H1 (cell line): ENCODE results near the gene ATR. TPM values are rescaled to one million over a fixed set of nuclear protein-coding genes. Genes with fewer than 3 reads are reported as not detected.

ENCODE experiments used
- CTCF ChIA-PET: fragments of 300-600 bp; sonication (Branson Sonifier 250); formaldehyde crosslinking; loops from one replicate; lab custom pipeline; 2021; ENCODE audit not compliant: partially characterized antibody; lab: Charles Lee
- POLR2A ChIA-PET: fragments of 300-600 bp; sonication (Branson Sonifier 250); formaldehyde crosslinking; loops from one replicate; lab custom pipeline; 2021; ENCODE audit warnings: inconsistent platforms; ENCODE audit not compliant: partially characterized antibody; lab: Charles Lee
- DNase-seq, 2 experiments: peaks; one replicate each; pipeline versions ENCODE4 v3.0.0 to v3.0.0-alpha.2; 2010 to 2022; ENCODE audit warnings: low spot score in 2 of 2, low read depth in 1 of 2, mixed read lengths in 1 of 2
- FAIRE-seq: peaks from 2 replicates; lab custom pipeline; 2011; peaks lifted over from hg19 to GRCh38; lab: Jason Lieb, UNC
- H2AFZ ChIP-seq: 2 replicates; pipeline ENCODE4 v1.8.1; 2012; ENCODE audit warnings: low read length, inconsistent platforms
- H2AK5ac ChIP-seq: 2 replicates; pipeline ENCODE4 v1.6.1; 2013; ENCODE audit warnings: low read depth, low read length
- H2BK120ac ChIP-seq: replicated peaks from 2 replicates; pipeline ENCODE3; 2013; ENCODE audit warnings: low read depth, low read length, inconsistent platforms
- H2BK12ac ChIP-seq: 2 replicates; pipeline ENCODE4 v1.6.1; 2013; ENCODE audit warnings: low read depth, low read length
- H2BK15ac ChIP-seq: 2 replicates; pipeline ENCODE4 v1.6.1; 2013; ENCODE audit warnings: low read length
- H2BK20ac ChIP-seq: 2 replicates; pipeline ENCODE4 v1.6.1; 2013; ENCODE audit warnings: low read length
- H2BK5ac ChIP-seq: 2 replicates; pipeline ENCODE4 v1.6.1; 2013; ENCODE audit warnings: low read depth, low read length
- H3K14ac ChIP-seq: 2 replicates; pipeline ENCODE4 v1.6.1; 2013; ENCODE audit warnings: inconsistent platforms; ENCODE audit not compliant: insufficient read length
- H3K18ac ChIP-seq: 2 replicates; pipeline ENCODE4 v1.6.1; 2013; ENCODE audit warnings: low read length; ENCODE audit errors: extremely low read depth
- H3K23ac ChIP-seq: 2 replicates; pipeline ENCODE4 v1.6.1; 2013; ENCODE audit warnings: inconsistent platforms; ENCODE audit not compliant: insufficient read length
- H3K23me2 ChIP-seq: 2 replicates; pipeline ENCODE4 v1.6.1; 2013; ENCODE audit warnings: low read depth, low read length
- H3K27ac ChIP-seq: 2 replicates; pipeline ENCODE4 v1.6.1; 2011; ENCODE audit warnings: low read depth, low read length, inconsistent platforms
- H3K27me3 ChIP-seq, 4 experiments: replicated peaks in 1 of 4; 1 replicate in 1 of 4; 2 replicates in 3 of 4; pipeline versions ENCODE4 v1.6.1 to v1.8.1; 2011 to 2013; ENCODE audit warnings: low read length in 3 of 4, mild to moderate bottlenecking in 3 of 4, inconsistent platforms in 2 of 4, mixed read lengths in 2 of 4, moderate library complexity in 1 of 4; ENCODE audit not compliant: control insufficient read depth in 3 of 4, insufficient read depth in 3 of 4; ENCODE audit errors: extremely low read depth in 1 of 4
- H3K36me3 ChIP-seq, 4 experiments: 2 replicates each; pipeline versions ENCODE4 v1.6.1 to v1.8.1; 2011 to 2013; ENCODE audit warnings: mild to moderate bottlenecking in 4 of 4, low read length in 3 of 4, moderate library complexity in 2 of 4, control low read depth in 1 of 4, inconsistent platforms in 1 of 4; ENCODE audit not compliant: insufficient read depth in 4 of 4, control insufficient read depth in 2 of 4
- H3K4ac ChIP-seq: replicated peaks from 2 replicates; pipeline ENCODE3; 2013; ENCODE audit warnings: low read length, low read depth, mixed read lengths, inconsistent platforms; ENCODE audit not compliant: insufficient read length
- H3K4me1 ChIP-seq, 4 experiments: replicated peaks in 1 of 4; 1 replicate in 1 of 4; 2 replicates in 3 of 4; pipeline versions ENCODE4 v1.6.1 to v1.8.1; 2011 to 2013; ENCODE audit warnings: low read length in 3 of 4, inconsistent platforms in 2 of 4, mixed read lengths in 1 of 4; ENCODE audit not compliant: insufficient read depth in 4 of 4, control insufficient read depth in 3 of 4
- H3K4me2 ChIP-seq, 2 experiments: 2 replicates each; pipeline versions ENCODE4 v1.6.1 to v1.8.1; 2011 to 2013; ENCODE audit warnings: low read depth in 2 of 2, low read length in 2 of 2, control low read depth in 1 of 2, inconsistent platforms in 1 of 2, mild to moderate bottlenecking in 1 of 2; ENCODE audit not compliant: insufficient read depth in 1 of 2
- H3K4me3 ChIP-seq, 4 experiments: fragments of 200-600, 300-600 bp in 1 of 4; sonication (generic), shearing (Covaris generic), sonication (Bioruptor Twin) in 1 of 4; 2 replicates each; pipeline versions ENCODE4 v1.5.1 to v1.8.1; 2011 to 2016; ENCODE audit warnings: low read length in 4 of 4, low read depth in 3 of 4, control low read depth in 2 of 4, inconsistent platforms in 2 of 4, mild to moderate bottlenecking in 2 of 4, mixed read lengths in 1 of 4, moderate library complexity in 1 of 4; ENCODE audit not compliant: insufficient read depth in 2 of 4; ENCODE audit errors: extremely low read depth in 1 of 4
- H3K56ac ChIP-seq: replicated peaks from 2 replicates; pipeline ENCODE3; 2013; ENCODE audit warnings: low read depth, mild to moderate bottlenecking, mixed read lengths, low read length, inconsistent platforms; ENCODE audit not compliant: insufficient read length
- H3K79me1 ChIP-seq: 2 replicates; pipeline ENCODE4 v1.6.1; 2013; ENCODE audit warnings: low read depth, low read length, control low read depth
- H3K79me2 ChIP-seq, 2 experiments: 2 replicates each; pipeline versions ENCODE4 v1.6.1 to v1.8.1; 2012 to 2013; ENCODE audit warnings: low read length in 2 of 2, mild to moderate bottlenecking in 2 of 2, inconsistent platforms in 1 of 2; ENCODE audit not compliant: insufficient read depth in 2 of 2, control insufficient read depth in 1 of 2
- H3K9ac ChIP-seq, 4 experiments: replicated peaks in 1 of 4; 1 replicate in 1 of 4; 2 replicates in 3 of 4; pipeline versions ENCODE4 v1.6.1 to v1.8.1; 2011 to 2013; ENCODE audit warnings: low read depth in 3 of 4, low read length in 3 of 4, control low read depth in 2 of 4, mild to moderate bottlenecking in 2 of 4, moderate library complexity in 2 of 4, inconsistent platforms in 1 of 4; ENCODE audit errors: extremely low read depth in 1 of 4
- H3K9me3 ChIP-seq, 2 experiments: 2 replicates each; pipeline versions ENCODE4 v1.6.1 to v1.8.1; 2012 to 2013; ENCODE audit warnings: mild to moderate bottlenecking in 2 of 2, moderate library complexity in 2 of 2, control low read depth in 1 of 2, inconsistent platforms in 1 of 2, low read depth in 1 of 2, low read length in 1 of 2, mixed read lengths in 1 of 2; ENCODE audit not compliant: insufficient read depth in 2 of 2
- H4K20me1 ChIP-seq, 2 experiments: replicated peaks in 1 of 2; 2 replicates each; pipeline versions ENCODE3 to v1.8.1; 2011 to 2013; ENCODE audit warnings: inconsistent platforms in 2 of 2, low read length in 2 of 2, mild to moderate bottlenecking in 1 of 2; ENCODE audit not compliant: insufficient read depth in 2 of 2, control insufficient read depth in 1 of 2
- H4K5ac ChIP-seq: 2 replicates; pipeline ENCODE4 v1.6.1; 2013; ENCODE audit warnings: low read length, low read depth, mixed read lengths, inconsistent platforms; ENCODE audit not compliant: insufficient read length
- H4K8ac ChIP-seq: 2 replicates; pipeline ENCODE4 v1.8.0; 2013; ENCODE audit warnings: mild to moderate bottlenecking, moderate library complexity, low read length, inconsistent platforms; ENCODE audit not compliant: insufficient read depth; ENCODE audit errors: extremely low read depth
- H4K91ac ChIP-seq: replicated peaks from 2 replicates; pipeline ENCODE3; 2013; ENCODE audit warnings: low read length, mixed read lengths, inconsistent platforms; ENCODE audit not compliant: insufficient read length
- BACH1 ChIP-seq: IDR thresholded peaks from 2 replicates; pipeline ENCODE4 v1.6.1; 2012; ENCODE audit warnings: low read length, improper control_type of control experiment
- EGR1 ChIP-seq: IDR thresholded peaks from 2 replicates; pipeline ENCODE4 v1.6.1; 2011; ENCODE audit warnings: low read depth, low read length, borderline replicate concordance
- GTF2F1 ChIP-seq: IDR thresholded peaks from 2 replicates; pipeline ENCODE4 v1.6.1; 2012; ENCODE audit warnings: low read depth, low read length, improper control_type of control experiment, borderline replicate concordance
- HDAC2 ChIP-seq, 2 experiments: fragments of 300-600 bp in 1 of 2; sonication (generic) in 1 of 2; IDR thresholded peaks; 2 replicates each; pipeline ENCODE4 v1.6.1; 2011 to 2012; ENCODE audit warnings: low read depth in 2 of 2, low read length in 2 of 2, mild to moderate bottlenecking in 2 of 2, moderate library complexity in 2 of 2, borderline replicate concordance in 1 of 2, inconsistent platforms in 1 of 2
- HDAC6 ChIP-seq: IDR thresholded peaks from one replicate; pipeline ENCODE4 v1.7.1; 2012; ENCODE audit warnings: low read depth, mild to moderate bottlenecking, inconsistent platforms, low read length, moderate library complexity
- JUN ChIP-seq: IDR thresholded peaks from 2 replicates; pipeline ENCODE4 v1.6.1; 2011; ENCODE audit warnings: low read depth, mild to moderate bottlenecking, improper control_type of control experiment, low read length
- NRF1 ChIP-seq: IDR thresholded peaks from 2 replicates; pipeline ENCODE4 v1.6.1; 2011; ENCODE audit warnings: mild to moderate bottlenecking, low read depth, low read length, improper control_type of control experiment
- SIRT6 ChIP-seq: IDR thresholded peaks from one replicate; pipeline ENCODE4 v1.7.1; 2012; ENCODE audit warnings: low read length, inconsistent platforms
- SRF ChIP-seq: IDR thresholded peaks from 2 replicates; pipeline ENCODE4 v1.6.1; 2011; ENCODE audit warnings: mild to moderate bottlenecking, low read depth, low read length, moderate library complexity
- TAF1 ChIP-seq: IDR thresholded peaks from 2 replicates; pipeline ENCODE4 v1.6.1; 2011; ENCODE audit warnings: mild to moderate bottlenecking, low read depth, low read length
- TCF12 ChIP-seq: IDR thresholded peaks from 2 replicates; pipeline ENCODE4 v1.6.1; 2011; ENCODE audit warnings: low read depth, mild to moderate bottlenecking, low read length
- USF2 ChIP-seq: IDR thresholded peaks from 2 replicates; pipeline ENCODE4 v1.6.1; 2011; ENCODE audit warnings: low read length, improper control_type of control experiment
- WGBS, 2 experiments: shearing (Covaris generic) in 1 of 2; methylation state at CpG; one replicate each; pipeline versions ENCODE4 v1.1.6 to v1.1.7; 2013 to 2015; ENCODE audit warnings: low lambda C conversion rate in 2 of 2, mixed read lengths in 2 of 2, inconsistent platforms in 1 of 2, low coverage in 1 of 2, missing lambda C conversion rate in 1 of 2; ENCODE audit not compliant: insufficient replicate concordance in 2 of 2, insufficient coverage in 1 of 2, insufficient read length in 1 of 2; ENCODE audit errors: extremely low coverage in 1 of 2, missing lambda C conversion rate in 1 of 2; 5-methylcytosine and 5-hydroxymethylcytosine counted together
- polyA plus RNA-seq, 7 experiments: library from polyadenylated mRNA; depleted of rRNA in 3 of 7; stranded (reverse) in 5 of 7; unstranded in 2 of 7; fragments of >200 nt in 5 of 7; fragments of 200-250 nt in 2 of 7; gene quantifications; 1 replicate in 5 of 7; 2 replicates in 1 of 7; 4 replicates in 1 of 7; pipeline versions ENCODE4 v1.2.1 to v1.2.3, GENCODE V29; 2011 to 2013; ENCODE audit warnings: missing spikeins in 2 of 7, mixed read lengths in 2 of 7
- total RNA-seq: library from RNA; stranded (reverse); fragmentation: NEBNext Ultra II Directional; extraction: Animal tissue kit (Norgen Biotek cat#: 25700); gene quantifications from 2 replicates; pipeline ENCODE4 v1.2.1, GENCODE V29; 2021

Gene ATR
- total and polyA plus RNA-seq, 2 of the 8 experiments (the other 6 are each of a cell fraction or from before 2014, with no cell fraction given) = 8.4 to 23.2 TPM

DNA sequence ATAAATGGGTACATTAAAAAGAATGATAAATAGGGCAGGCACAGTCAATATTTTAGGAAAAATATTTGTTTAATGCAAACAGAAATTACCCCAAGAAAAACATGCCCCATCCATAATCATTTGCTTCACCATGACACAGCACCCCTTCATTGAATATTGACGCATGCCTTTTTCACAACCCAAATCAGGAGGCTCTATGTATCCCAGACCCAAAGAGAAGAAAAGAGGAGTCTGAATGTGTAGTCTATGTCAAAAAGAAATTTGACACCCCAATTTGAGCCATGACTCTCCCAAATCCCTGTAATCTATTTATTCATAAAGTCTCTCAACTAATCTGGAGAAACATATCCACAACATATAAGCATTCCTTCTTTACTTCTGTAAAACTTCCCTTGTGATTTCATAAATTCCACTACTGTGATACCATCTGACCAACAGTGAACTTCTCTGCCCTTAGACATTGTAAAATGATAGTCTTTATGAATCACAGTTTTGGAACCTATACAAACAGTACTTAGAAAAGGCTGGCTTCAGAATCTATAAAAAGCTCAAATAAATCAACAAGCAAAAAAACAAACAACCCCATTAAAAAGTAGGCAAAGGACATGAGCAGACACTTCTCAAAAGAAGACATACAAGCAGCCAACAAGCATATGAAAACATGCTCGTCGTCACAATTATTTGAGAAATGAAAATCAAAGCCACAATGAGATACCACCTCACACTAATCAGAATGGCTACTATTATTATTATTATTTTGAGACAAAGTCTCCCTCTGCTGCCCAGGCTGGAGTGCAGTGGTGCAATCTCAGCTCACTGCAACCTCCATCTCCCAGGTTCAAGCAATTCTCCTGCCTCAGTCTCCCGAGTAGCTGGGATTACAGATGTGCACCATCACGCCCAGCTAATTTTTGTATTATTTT lies 77.3 kb downstream of the ATR start:
- Histone ChIP-seq H3K36me3 (peaks cover 0 to 17% (median 1%) of the 10 kb centered on the region in 4 experiments; a peak in 2 of 8 replicates), H3K23me2 (no peaks in the 10 kb centered on the region), H4K8ac (no peak overlapping the region), H3K4me1 (no peaks in the 10 kb centered on the region), H3K27ac (no peak overlapping the region), H3K14ac (no peak overlapping the region), H4K91ac (no peak overlapping the region), H3K9ac (no peak overlapping the region), H4K5ac (no peak overlapping the region), H2AFZ (no peak overlapping the region), H2BK12ac (no peak overlapping the region), H2AK5ac (no peak overlapping the region), H2BK120ac (no peak overlapping the region), H2BK5ac (no peak overlapping the region), H3K18ac (no peak overlapping the region), H3K4ac (no peak overlapping the region), H3K56ac (no peak overlapping the region), H3K79me1 (no peaks in the 10 kb centered on the region), H3K4me3 (no peak overlapping the region), H3K9me3 (no peaks in the 10 kb centered on the region), H4K20me1 (no peaks in the 10 kb centered on the region), H3K23ac (no peak overlapping the region), H2BK15ac (no peak overlapping the region), H3K79me2 (no peaks in the 10 kb centered on the region), H3K4me2 (no peak overlapping the region), H3K27me3 (no peaks in the 10 kb centered on the region), H2BK20ac (no peak overlapping the region)
- WGBS, 2 experiments = 92% methylated on average over 5 of the region's 5 CpGs; no CpG with 5 or more reads in 1 of the 2 experiments
- CTCF ChIA-PET = no interaction called here
- DNase-seq (no peak), FAIRE-seq (peak; percentile 19)
- POLR2A ChIA-PET = interaction anchor here (0.9 kb wide), 1 partner anchor 19 kb away, joined by 4 read pairs; no protein-coding TSS in a partner anchor
- TF ChIP-seq TCF12 (no peak), JUN (no peak), EGR1 (no peak), HDAC2 (IDR thresholded peaks at IDR 0.05; ENCODE audit: borderline replicate concordance in 1 of 2, low read depth in 2 of 2, low read length in 2 of 2) (no peak), TAF1 (no peak), NRF1 (no peak), BACH1 (no peak), SRF (no peak), SIRT6 (no peak), GTF2F1 (no peak), HDAC6 (no peak), USF2 (no peak)
